OCI-LY7 (cell line): ENCODE measurements around the gene PRDM2. TPM values are rescaled to one million over a fixed set of nuclear protein-coding genes. Genes with fewer than 3 reads are reported as not detected.
"Not testable (repeated sequence)": the region's sequence is repeated elsewhere in the genome, so short reads cannot be mapped to it uniquely, and the experiment has no call there.

Experiments used
- BruUV-seq: library from RNA; stranded (reverse); fragments of 400-500 nt; replicated peaks from 2 replicates; lab custom pipeline; 2021; lab: Mats Ljungman, UMichigan
- CTCF ChIA-PET: fragments of 300-600 bp; sonication (Branson Sonifier 250); formaldehyde crosslinking; loops from one replicate; lab custom pipeline; 2022; ENCODE audit warnings: antibody characterized with exemption; ENCODE audit not compliant: unreplicated experiment; lab: Charles Lee
- POLR2A ChIA-PET: fragments of 300-600 bp; sonication (Branson Sonifier 250); formaldehyde crosslinking; loops from one replicate; lab custom pipeline; 2022; ENCODE audit warnings: antibody characterized with exemption; lab: Charles Lee
- DNase-seq: peaks from one replicate; pipeline ENCODE4 v3.0.0-alpha.2; 2015; ENCODE audit warnings: low spot score
- H2AFZ ChIP-seq: fragments of 200-600 bp; sonication (generic), shearing (Covaris generic); 2 replicates; pipeline ENCODE4 v1.6.1; 2014; ENCODE audit warnings: mild to moderate bottlenecking, antibody characterized with exemption, low read length, moderate library complexity
- H3K27ac ChIP-seq: fragments of 200-600 bp; sonication (generic); 2 replicates; pipeline ENCODE4 v1.5.1; 2014; ENCODE audit warnings: mixed run types, low read depth, mild to moderate bottlenecking, moderate library complexity, low read length, inconsistent platforms; ENCODE audit not compliant: poor library complexity, severe bottlenecking
- H3K36me3 ChIP-seq: fragments of 200-600 bp; sonication (generic); 2 replicates; pipeline ENCODE4 v1.6.1; 2014; ENCODE audit warnings: mild to moderate bottlenecking, antibody characterized with exemption, low read length, moderate library complexity, mixed read lengths; ENCODE audit not compliant: insufficient read depth
- H3K4me1 ChIP-seq: fragments of 200-600 bp; sonication (generic); 2 replicates; pipeline ENCODE4 v1.5.1; 2014; ENCODE audit warnings: mild to moderate bottlenecking, low read length; ENCODE audit not compliant: insufficient read depth, poor library complexity, severe bottlenecking
- H3K4me2 ChIP-seq: fragments of 200-600 bp; sonication (generic); 2 replicates; pipeline ENCODE4 v1.6.1; 2014; ENCODE audit warnings: mild to moderate bottlenecking, low read length
- H3K4me3 ChIP-seq: fragments of 200-600 bp; sonication (generic); 2 replicates; pipeline ENCODE4 v1.5.1; 2014; ENCODE audit warnings: mild to moderate bottlenecking, low read depth, low read length; ENCODE audit not compliant: poor library complexity, severe bottlenecking
- H3K79me2 ChIP-seq: fragments of 200-600 bp; sonication (generic); 2 replicates; pipeline ENCODE4 v1.6.1; 2016; ENCODE audit warnings: low read depth, mild to moderate bottlenecking, low read length, moderate library complexity, mixed read lengths; ENCODE audit not compliant: insufficient read depth
- H3K9me2 ChIP-seq: fragments of 200-600 bp; sonication (generic); 2 replicates; pipeline ENCODE4 v1.6.1; 2016; ENCODE audit warnings: mild to moderate bottlenecking, low read length, mixed read lengths; ENCODE audit not compliant: insufficient read depth
- H3K9me3 ChIP-seq: fragments of 200-600 bp; sonication (generic); 2 replicates; pipeline ENCODE4 v1.6.1; 2014; ENCODE audit warnings: mild to moderate bottlenecking, mixed run types, low read length, mixed read lengths
- H4K20me1 ChIP-seq: fragments of 200-600 bp; sonication (generic); 2 replicates; pipeline ENCODE4 v1.6.1; 2014; ENCODE audit warnings: mild to moderate bottlenecking, antibody characterized with exemption, low read length, moderate library complexity, mixed read lengths; ENCODE audit not compliant: insufficient read depth
- EZH2phosphoT487 ChIP-seq: fragments of 200-600 bp; sonication (generic); IDR thresholded peaks from 2 replicates; pipeline ENCODE4 v1.6.1; 2018; ENCODE audit warnings: low read depth, borderline replicate concordance, mild to moderate bottlenecking, mixed run types, antibody characterized with exemption, low read length, moderate library complexity, mixed read lengths
- intact Hi-C: fragments of 100-400 bp; cut with micrococcal nuclease; formaldehyde crosslinking; loops from one replicate; pipeline ENCODE4 v1.10.0; 2022; ENCODE audit not compliant: unreplicated experiment
- total RNA-seq, 2 experiments: library from RNA; depleted of rRNA in 1 of 2; stranded (reverse); fragments of >200 nt in 1 of 2; shearing (Covaris generic) in 1 of 2; gene quantifications; 2 replicates each; pipeline ENCODE4 v1.2.3, GENCODE V29; 2014 to 2022
- TF ChIP-seq, protein P1 (sequence below): fragments of 200-600 bp; sonication (generic); conservative IDR thresholded peaks from 2 replicates; pipeline ENCODE4 v1.5.1; 2014; ENCODE audit warnings: mild to moderate bottlenecking, antibody characterized with exemption, low read length, moderate library complexity, mixed read lengths

The PRDM2 gene
- total RNA-seq, 2 experiments from 2014 or later: 38.7 to 98.2 TPM

DNA sequence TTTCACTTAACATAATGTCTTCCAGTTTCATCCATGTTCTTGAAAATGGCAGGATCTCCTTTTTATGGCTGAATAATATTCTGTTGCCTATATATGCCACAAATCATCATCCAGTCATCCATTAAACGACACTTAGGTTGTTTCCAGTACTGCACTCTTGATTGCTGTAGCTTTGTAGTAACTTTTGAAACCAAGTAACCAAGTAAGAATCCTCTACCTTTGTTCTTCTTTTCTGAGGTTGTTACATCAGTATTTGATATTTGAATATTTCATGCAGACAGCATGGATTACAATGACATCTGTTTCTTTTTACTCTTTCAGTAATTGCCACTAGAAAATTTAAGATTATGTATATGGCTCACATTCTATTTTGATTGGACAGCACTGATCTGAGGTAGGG lies 22.1 kb upstream of the PRDM2 start:
- no peak overlapping the region for H3K4me2 ChIP-seq
- peaks cover 16% of the 10 kb centered on the region; the same call in 1 of the 2 replicates for H3K9me3 ChIP-seq
- H3K27ac ChIP-seq: no peak overlapping the region
- H3K79me2 ChIP-seq: no peaks in the 10 kb centered on the region
- DNase-seq: no peak
- BruUV-seq: no TSS peak
- no peak overlapping the region for H2AFZ ChIP-seq
- ChIA-PET POLR2A (interaction anchor here (0.6 to 1.5 kb wide), 3 partner anchors 10 to 361 kb away, joined by 3 read pairs; no protein-coding TSS in a partner anchor), CTCF (no interaction called here)
- no peak for TF ChIP-seq EZH2phosphoT487
- TF ChIP-seq, protein P1, sequence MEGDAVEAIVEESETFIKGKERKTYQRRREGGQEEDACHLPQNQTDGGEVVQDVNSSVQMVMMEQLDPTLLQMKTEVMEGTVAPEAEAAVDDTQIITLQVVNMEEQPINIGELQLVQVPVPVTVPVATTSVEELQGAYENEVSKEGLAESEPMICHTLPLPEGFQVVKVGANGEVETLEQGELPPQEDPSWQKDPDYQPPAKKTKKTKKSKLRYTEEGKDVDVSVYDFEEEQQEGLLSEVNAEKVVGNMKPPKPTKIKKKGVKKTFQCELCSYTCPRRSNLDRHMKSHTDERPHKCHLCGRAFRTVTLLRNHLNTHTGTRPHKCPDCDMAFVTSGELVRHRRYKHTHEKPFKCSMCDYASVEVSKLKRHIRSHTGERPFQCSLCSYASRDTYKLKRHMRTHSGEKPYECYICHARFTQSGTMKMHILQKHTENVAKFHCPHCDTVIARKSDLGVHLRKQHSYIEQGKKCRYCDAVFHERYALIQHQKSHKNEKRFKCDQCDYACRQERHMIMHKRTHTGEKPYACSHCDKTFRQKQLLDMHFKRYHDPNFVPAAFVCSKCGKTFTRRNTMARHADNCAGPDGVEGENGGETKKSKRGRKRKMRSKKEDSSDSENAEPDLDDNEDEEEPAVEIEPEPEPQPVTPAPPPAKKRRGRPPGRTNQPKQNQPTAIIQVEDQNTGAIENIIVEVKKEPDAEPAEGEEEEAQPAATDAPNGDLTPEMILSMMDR: no peak
- H3K4me3 ChIP-seq: no peak overlapping the region
- peaks cover 11% of the 10 kb centered on the region for H3K4me1 ChIP-seq
- H3K36me3 ChIP-seq: no peaks in the 10 kb centered on the region; the same call in 1 of the 2 replicates
- H3K9me2 ChIP-seq: no peaks in the 10 kb centered on the region
- H4K20me1 ChIP-seq: no peaks in the 10 kb centered on the region
- intact Hi-C loops: no loop called here

DNA sequence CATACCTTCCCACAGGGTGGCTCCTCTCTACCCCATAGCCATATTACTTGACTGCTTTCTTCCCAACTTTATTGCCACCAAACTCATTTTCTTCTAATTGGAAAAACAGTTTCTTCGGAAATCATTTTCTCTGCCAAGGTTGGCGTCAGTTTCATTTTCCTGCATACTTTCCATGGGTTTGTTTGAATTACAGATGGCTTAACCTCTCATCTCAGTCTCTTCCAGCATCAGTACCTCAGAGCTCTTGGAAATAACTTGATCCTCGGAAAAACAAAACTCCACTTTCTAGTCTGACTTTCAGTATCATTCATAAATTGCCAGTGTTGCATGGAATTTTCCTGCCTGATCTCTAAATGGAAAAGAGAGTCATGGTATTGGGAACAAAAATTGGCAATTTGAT lies 20.3 kb upstream of the PRDM2 start:
- Histone ChIP-seq H3K4me3 (no peak overlapping the region), H3K27ac (no peak overlapping the region), H3K9me3 (peaks cover 16% of the 10 kb centered on the region; the same call in 1 of the 2 replicates), H3K36me3 (no peaks in the 10 kb centered on the region; the same call in 1 of the 2 replicates), H3K4me1 (peaks cover 12% of the 10 kb centered on the region), H2AFZ (no peak overlapping the region), H3K79me2 (no peaks in the 10 kb centered on the region), H3K4me2 (no peak overlapping the region), H4K20me1 (no peaks in the 10 kb centered on the region), H3K9me2 (no peaks in the 10 kb centered on the region)
- intact Hi-C loops: no loop called here
- CTCF ChIA-PET: interaction anchor here (0.6 kb wide), 1 partner anchor 17 kb away, joined by 4 read pairs; no protein-coding TSS in a partner anchor
- TF ChIP-seq EZH2phosphoT487: no peak
- TF ChIP-seq, protein P1: no peak
- POLR2A ChIA-PET: no interaction called here
- no peak for DNase-seq
- no TSS peak for BruUV-seq

DNA sequence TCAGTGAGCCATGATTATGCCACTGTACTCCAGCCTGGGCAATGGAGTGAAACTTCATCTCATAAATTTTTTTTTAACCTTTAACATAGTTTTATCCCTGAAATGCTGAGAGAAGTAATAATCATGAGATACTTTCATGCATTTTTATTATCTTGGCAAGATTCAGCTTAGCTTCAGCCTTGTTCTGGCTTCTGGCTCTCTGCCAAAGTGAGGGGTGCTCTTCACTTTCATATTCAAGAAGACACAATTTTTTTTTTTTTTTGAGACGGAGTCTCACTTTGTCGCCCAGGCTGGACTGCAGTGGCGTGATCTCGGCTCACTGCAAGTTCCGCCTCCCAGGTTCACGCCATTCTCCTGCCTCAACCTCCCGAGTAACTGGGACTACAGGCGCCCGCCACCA lies 19.4 kb upstream of the PRDM2 start:
- H3K4me2 ChIP-seq, CTCF ChIA-PET, POLR2A ChIA-PET, BruUV-seq, H3K27ac ChIP-seq, H2AFZ ChIP-seq, H3K4me3 ChIP-seq, H3K9me3 ChIP-seq, H3K36me3 ChIP-seq, DNase-seq, H4K20me1 ChIP-seq, H3K79me2 ChIP-seq, H3K9me2 ChIP-seq, intact Hi-C loops: not testable (repeated sequence)
- H3K4me1 ChIP-seq: peaks cover 14% of the 10 kb centered on the region
